Adrenal gland (tissue), 19 donors: ENCODE results near the gene WDR59. TPM values are rescaled to one million over a fixed set of nuclear protein-coding genes. Genes with fewer than 3 reads are reported as not detected.
A peak's percentile ranks its signal among the peaks of the same experiment; 100 is the strongest.

Experiments
- DNase-seq, 7 donors: peaks; one replicate each; pipeline ENCODE4 v3.0.0-alpha.2; 2019 to 2020
- H3K27ac ChIP-seq, 5 donors: fragments of 200-600 bp; sonication (generic) in 4 of 5; 1 replicate in 3 of 5; 2 replicates in 2 of 5; pipeline versions ENCODE4 v1.5.1 to v1.8.0; 2016 to 2020; ENCODE audit warnings: mild to moderate bottlenecking in 1 of 5
- H3K27me3 ChIP-seq: fragments of 200-600 bp; 2 replicates; pipeline ENCODE4 v1.8.0; 2021
- H3K36me3 ChIP-seq, 2 donors: fragments of 200-600 bp; replicated peaks in 1 of 2; 1 replicate in 1 of 2; 2 replicates in 1 of 2; pipeline versions ENCODE4 v1.5.1 to v1.8.0; 2018 to 2022
- H3K4me1 ChIP-seq, 2 donors: fragments of 200-600 bp; replicated peaks in 1 of 2; 1 replicate in 1 of 2; 2 replicates in 1 of 2; pipeline versions ENCODE4 v1.5.1 to v1.8.0; 2018 to 2021
- H3K4me3 ChIP-seq, 4 donors: fragments of 200-600 bp; sonication (generic) in 3 of 4; one replicate each; pipeline ENCODE4 v1.5.1; 2016 to 2018
- H3K9me3 ChIP-seq, 3 donors: fragments of 200-600 bp; sonication (generic) in 1 of 3; replicated peaks in 1 of 3; 1 replicate in 2 of 3; 2 replicates in 1 of 3; pipeline versions ENCODE4 v1.5.1 to v1.8.0; 2016 to 2021
- POLR2A ChIP-seq, 2 donors: fragments of 450-650 bp; IDR thresholded peaks; one replicate each; pipeline ENCODE4 v1.6.1; 2017; ENCODE audit warnings: antibody characterized with exemption in 2 of 2, mild to moderate bottlenecking in 2 of 2, moderate library complexity in 1 of 2
- WGBS, 4 donors: extraction: QIAGEN DNeasy Blood & Tissue Kit in 2 of 4; methylation state at CpG; one replicate each; pipeline versions ENCODE4 v1.1.5 to v1.1.7; 2013 to 2017; 5-methylcytosine and 5-hydroxymethylcytosine counted together
- intact Hi-C, 2 donors: fragments of 100-400 bp; cut with DNase I; formaldehyde crosslinking; loops; one replicate each; pipeline versions ENCODE4 v1.14.1 to v1.15.0; 2022 to 2023
- long read RNA-seq, 10 donors: library from polyadenylated mRNA in 3 of 10; unstranded in 2 of 10; stranded (forward) in 1 of 10; transcript quantifications; one replicate each; pipeline ENCODE4 v2.0.0 and lab custom pipeline, GENCODE V29; 2021 to 2026
- polyA plus RNA-seq, 3 donors: library from polyadenylated mRNA; stranded (reverse); fragments of 200-250 nt in 2 of 3; fragments of 350-450 nt in 1 of 3; fragmentation: Illumina TruSeq in 1 of 3; extraction: RNeasy Lipid Tissue Mini Kit (QIAGEN cat#74804) in 1 of 3; gene quantifications; one replicate each; pipeline ENCODE4 v1.2.3, GENCODE V29; 2013 to 2014
- total RNA-seq, 9 donors: library from RNA; depleted of rRNA in 4 of 9; stranded (reverse); fragments of >200 nt in 4 of 9; fragments of 120-200 nt in 1 of 9; fragmentation: NEBNext Ultra II Directional in 1 of 9; extraction: Animal tissue kit (Norgen Biotek cat#: 25700) in 1 of 9; gene quantifications; one replicate each; pipeline versions ENCODE4 v1.1.0 to v1.2.4, GENCODE V29; 2013 to 2023
- TF ChIP-seq, protein P1 (sequence below), 6 experiments: fragments of 450-650 bp in 4 of 6; fragments of 200-600 bp in 2 of 6; sonication (generic) in 1 of 6; IDR thresholded peaks; 1 replicate in 5 of 6; 2 replicates in 1 of 6; pipeline versions ENCODE4 v1.5.1 to v1.8.0; 2016 to 2021; ENCODE audit warnings: antibody characterized with exemption in 6 of 6, mild to moderate bottlenecking in 2 of 6, moderate library complexity in 1 of 6
- donor health status: healthy with polysubstance abuse.
- donor health status: Bipolar disorder and iron deficiency.
- donor health status: DM: yes; HTN: yes; CAD: no.
- donor health status: DM: no; HTN: no; CAD: no.
- donor health status: DM: no; HTN: no; CAD: no.
- donor health status: DM: yes; HTN: yes; CAD: no.

WDR59 gene, protein sequence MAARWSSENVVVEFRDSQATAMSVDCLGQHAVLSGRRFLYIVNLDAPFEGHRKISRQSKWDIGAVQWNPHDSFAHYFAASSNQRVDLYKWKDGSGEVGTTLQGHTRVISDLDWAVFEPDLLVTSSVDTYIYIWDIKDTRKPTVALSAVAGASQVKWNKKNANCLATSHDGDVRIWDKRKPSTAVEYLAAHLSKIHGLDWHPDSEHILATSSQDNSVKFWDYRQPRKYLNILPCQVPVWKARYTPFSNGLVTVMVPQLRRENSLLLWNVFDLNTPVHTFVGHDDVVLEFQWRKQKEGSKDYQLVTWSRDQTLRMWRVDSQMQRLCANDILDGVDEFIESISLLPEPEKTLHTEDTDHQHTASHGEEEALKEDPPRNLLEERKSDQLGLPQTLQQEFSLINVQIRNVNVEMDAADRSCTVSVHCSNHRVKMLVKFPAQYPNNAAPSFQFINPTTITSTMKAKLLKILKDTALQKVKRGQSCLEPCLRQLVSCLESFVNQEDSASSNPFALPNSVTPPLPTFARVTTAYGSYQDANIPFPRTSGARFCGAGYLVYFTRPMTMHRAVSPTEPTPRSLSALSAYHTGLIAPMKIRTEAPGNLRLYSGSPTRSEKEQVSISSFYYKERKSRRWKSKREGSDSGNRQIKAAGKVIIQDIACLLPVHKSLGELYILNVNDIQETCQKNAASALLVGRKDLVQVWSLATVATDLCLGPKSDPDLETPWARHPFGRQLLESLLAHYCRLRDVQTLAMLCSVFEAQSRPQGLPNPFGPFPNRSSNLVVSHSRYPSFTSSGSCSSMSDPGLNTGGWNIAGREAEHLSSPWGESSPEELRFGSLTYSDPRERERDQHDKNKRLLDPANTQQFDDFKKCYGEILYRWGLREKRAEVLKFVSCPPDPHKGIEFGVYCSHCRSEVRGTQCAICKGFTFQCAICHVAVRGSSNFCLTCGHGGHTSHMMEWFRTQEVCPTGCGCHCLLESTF
- 100 to 1,000 TPM in 1 of 9 donors, 10 to 100 TPM in 8; 21.5 to 130 (median 71.3) TPM for total RNA-seq
- polyA plus RNA-seq: 10 to 100 TPM; 56.7 to 71.1 (median 57.0) TPM
- long read RNA-seq, donor 1, full-length matches to known transcripts: 1 of 28 reads
- long read RNA-seq, donor 1, partial matches to known transcripts: 27 of 28 reads
- long read RNA-seq, donor 1, other reads (novel, unspliced or antisense): 0 of 28 reads
- long read RNA-seq, donor 2, full-length matches to known transcripts: 2 of 20 reads
- long read RNA-seq, donor 2, partial matches to known transcripts: 18 of 20 reads
- long read RNA-seq, donor 2, other reads (novel, unspliced or antisense): 0 of 20 reads
- long read RNA-seq, donor 3, partial matches to known transcripts: 0 of 2 reads
- long read RNA-seq, donor 3, other reads (novel, unspliced or antisense): 0 of 2 reads
- long read RNA-seq, donor 4, full-length matches to known transcripts: 1 of 5 reads
- long read RNA-seq, donor 4, partial matches to known transcripts: 3 of 5 reads
- long read RNA-seq, donor 4, other reads (novel, unspliced or antisense): 1 of 5 reads
- long read RNA-seq, donor 5, full-length matches to known transcripts: 20 of 52 reads
- long read RNA-seq, donor 5, partial matches to known transcripts: 19 of 52 reads
- long read RNA-seq, donor 5, other reads (novel, unspliced or antisense): 13 of 52 reads
- long read RNA-seq, donor 6, partial matches to known transcripts: 3 of 6 reads
- long read RNA-seq, donor 6, other reads (novel, unspliced or antisense): 2 of 6 reads
- long read RNA-seq, donor 7: 0 reads
- long read RNA-seq, donor 8, full-length matches to known transcripts: 5 of 5 reads
- long read RNA-seq, donor 8, partial matches to known transcripts: 0 of 5 reads
- long read RNA-seq, donor 8, other reads (novel, unspliced or antisense): 0 of 5 reads
- long read RNA-seq, donor 9, partial matches to known transcripts: 0 of 1 reads
- long read RNA-seq, donor 9, other reads (novel, unspliced or antisense): 0 of 1 reads
- long read RNA-seq, donor 10, partial matches to known transcripts: 48 of 48 reads
- long read RNA-seq, donor 10, other reads (novel, unspliced or antisense): 0 of 48 reads

DNA sequence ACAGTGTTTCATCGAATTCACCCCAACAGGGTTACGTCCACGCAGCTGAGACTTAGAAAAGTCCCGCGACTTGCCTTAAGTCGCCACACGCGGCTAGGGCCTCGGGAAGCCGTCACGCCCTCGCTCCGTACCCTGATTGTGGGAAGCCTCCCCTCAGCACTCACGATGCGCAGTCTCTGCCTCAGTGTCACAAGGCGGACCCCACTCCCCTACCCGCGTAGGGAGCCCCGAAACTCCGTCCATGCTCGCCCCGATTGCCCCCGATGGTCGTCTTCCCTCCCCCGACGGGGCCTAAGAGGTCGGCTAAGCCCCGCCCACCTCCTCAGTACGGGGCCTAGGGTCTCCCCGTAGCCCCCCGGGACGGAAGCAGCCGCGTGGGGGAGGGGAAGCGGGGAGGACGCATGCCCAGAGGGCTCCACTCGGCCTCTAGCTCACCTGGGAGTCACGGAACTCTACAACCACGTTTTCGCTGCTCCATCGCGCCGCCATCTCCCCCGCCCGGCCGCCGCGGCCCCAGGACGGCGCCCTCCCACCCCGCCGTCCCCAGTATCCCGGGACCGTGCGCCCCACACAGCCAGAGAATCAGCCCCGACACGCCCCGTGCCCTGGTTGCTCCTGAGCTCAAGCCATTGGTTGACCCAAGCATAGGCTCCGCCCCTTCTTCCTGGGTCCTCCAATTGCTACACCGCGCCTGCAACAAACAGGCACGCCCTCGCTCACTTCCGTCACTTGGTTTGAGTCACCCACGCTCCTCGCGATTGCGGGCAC is at the start of gene WDR59:
Gene WDR59, minus strand, starts transcription at position 595 of the 768 bp plus-strand sequence. Its CDS starts 106 bp downstream, at position 489.
- Histone ChIP-seq H3K36me3 (no peaks in the 10 kb centered on the region), H3K9me3 (no peaks in the 10 kb centered on the region), H3K27ac (peak within 1 kb of the TSS; percentile 30 to 84 (median 44)), H3K27me3 (no peaks in the 10 kb centered on the region), H3K4me3 (peak within 1 kb of the TSS; percentile 76 to 100 (median 91)), H3K4me1 (peaks cover 0 to 16% of the 10 kb centered on the region in 2 donors)
- DNase-seq: peak; percentile 99 to 100 (median 100)
- intact Hi-C loops: no loop called here
- WGBS, 4 donors: 0 to 1% (median 0%) methylated on average over 3 to 68 of the region's 68 CpGs
- peak; percentile 63 to 81 for TF ChIP-seq POLR2A (IDR thresholded peaks at IDR 0.05)
- TF ChIP-seq, protein P1, sequence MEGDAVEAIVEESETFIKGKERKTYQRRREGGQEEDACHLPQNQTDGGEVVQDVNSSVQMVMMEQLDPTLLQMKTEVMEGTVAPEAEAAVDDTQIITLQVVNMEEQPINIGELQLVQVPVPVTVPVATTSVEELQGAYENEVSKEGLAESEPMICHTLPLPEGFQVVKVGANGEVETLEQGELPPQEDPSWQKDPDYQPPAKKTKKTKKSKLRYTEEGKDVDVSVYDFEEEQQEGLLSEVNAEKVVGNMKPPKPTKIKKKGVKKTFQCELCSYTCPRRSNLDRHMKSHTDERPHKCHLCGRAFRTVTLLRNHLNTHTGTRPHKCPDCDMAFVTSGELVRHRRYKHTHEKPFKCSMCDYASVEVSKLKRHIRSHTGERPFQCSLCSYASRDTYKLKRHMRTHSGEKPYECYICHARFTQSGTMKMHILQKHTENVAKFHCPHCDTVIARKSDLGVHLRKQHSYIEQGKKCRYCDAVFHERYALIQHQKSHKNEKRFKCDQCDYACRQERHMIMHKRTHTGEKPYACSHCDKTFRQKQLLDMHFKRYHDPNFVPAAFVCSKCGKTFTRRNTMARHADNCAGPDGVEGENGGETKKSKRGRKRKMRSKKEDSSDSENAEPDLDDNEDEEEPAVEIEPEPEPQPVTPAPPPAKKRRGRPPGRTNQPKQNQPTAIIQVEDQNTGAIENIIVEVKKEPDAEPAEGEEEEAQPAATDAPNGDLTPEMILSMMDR (IDR thresholded peaks at IDR 0.05): no peak

DNA sequence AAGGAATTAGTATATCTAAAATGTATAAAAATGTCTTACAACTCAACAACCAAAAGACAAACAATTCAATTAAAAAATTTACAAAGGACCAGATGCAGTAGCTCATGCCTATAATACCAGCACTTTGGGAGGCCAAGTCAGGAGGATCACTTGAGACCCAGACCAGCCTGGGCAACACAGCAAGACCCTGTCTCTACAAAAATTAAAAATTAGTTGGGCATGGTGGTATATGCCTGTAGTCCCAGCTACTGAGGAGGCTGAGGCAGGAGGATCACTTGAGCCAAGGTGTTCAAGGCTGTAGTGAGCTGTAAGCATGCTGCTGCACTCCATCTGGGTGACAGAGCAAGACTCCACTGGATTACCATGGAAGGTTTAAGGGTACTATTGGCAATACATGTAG is 47.7 kb upstream of the WDR59 start:
- Histone ChIP-seq H3K27ac (no peak overlapping the region), H3K4me1 (peaks cover 0 to 7% of the 10 kb centered on the region in 2 donors), H3K4me3 (no peak overlapping the region), H3K9me3 (no peaks in the 10 kb centered on the region), H3K27me3 (no peaks in the 10 kb centered on the region), H3K36me3 (no peaks in the 10 kb centered on the region)
- TF ChIP-seq, protein P1 (IDR thresholded peaks at IDR 0.05): no peak
- TF ChIP-seq POLR2A (IDR thresholded peaks at IDR 0.05): no peak
- intact Hi-C loops: no loop called here
- DNase-seq: peak in 1 of 7 donors; percentile 1

DNA sequence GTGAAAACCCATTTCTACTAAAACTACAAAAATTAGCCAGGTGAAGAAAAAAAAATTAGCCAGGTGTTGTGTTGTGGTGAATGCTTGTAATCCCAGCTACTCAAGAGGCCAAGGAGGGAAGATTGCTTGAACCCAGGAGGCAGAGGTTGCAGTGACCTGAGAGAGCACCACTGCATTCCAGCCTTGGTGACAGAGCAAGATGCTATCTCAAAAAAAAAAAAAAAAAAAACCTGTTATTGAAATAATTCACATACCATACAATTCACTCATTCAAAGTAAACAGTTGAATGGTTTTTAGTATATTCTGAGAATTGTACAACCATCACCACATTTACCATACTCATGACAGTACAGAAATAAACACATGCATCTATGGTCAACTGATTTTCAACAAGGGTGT is 44.9 kb upstream of the WDR59 start:
- Histone ChIP-seq H3K36me3 (no peaks in the 10 kb centered on the region), H3K27me3 (no peaks in the 10 kb centered on the region), H3K4me1 (peaks cover 18 to 23% of the 10 kb centered on the region in 2 donors), H3K9me3 (no peaks in the 10 kb centered on the region), H3K27ac (no peak overlapping the region), H3K4me3 (no peak overlapping the region)
- TF ChIP-seq POLR2A (IDR thresholded peaks at IDR 0.05): no peak
- TF ChIP-seq, protein P1 (IDR thresholded peaks at IDR 0.05): no peak
- intact Hi-C loops: no loop called here
- DNase-seq: no peak
